GM18519 (cell line): Measurements from ENCODE around the gene GCGR.

ENCODE experiments used
- ATAC-seq: cut with Tn5 transposase; IDR thresholded peaks from one replicate; pipeline ENCODE4 v1.9.1; 2021; ENCODE audit warnings: mild to moderate bottlenecking, moderate library complexity; ENCODE audit not compliant: unreplicated experiment, low FRiP score

Gene GCGR

GRCh38 chr17:81803728-81804558 is at the start of gene GCGR:
Gene GCGR (plus strand): TSS chr17:81804150. CDS start chr17:81809019, 4,869 bp downstream.
- no peak for ATAC-seq

- no peak for ATAC-seq
Observed at GRCh38 chr17:81792675-81793615, 11.0 kb upstream of the GCGR start.

GRCh38 chr17:81794074-81794476 is 9.9 kb upstream of the GCGR start:
- ATAC-seq: no peak

- no peak for ATAC-seq
Observed at GRCh38 chr17:81794509-81794908, 9.4 kb upstream of the GCGR start.

- no peak for ATAC-seq
Observed at GRCh38 chr17:81801327-81801726, 2.6 kb upstream of the GCGR start.

- no peak for ATAC-seq
Observed at GRCh38 chr17:81802048-81802758, 1.7 kb upstream of the GCGR start.

- no peak for ATAC-seq
Observed at GRCh38 chr17:81802856-81803643, 900 bp upstream of the GCGR start.

GRCh38 chr17:81804559-81805399 is 829 bp downstream of the GCGR start:
- ATAC-seq: no peak

GRCh38 chr17:81805707-81806460 is 1.9 kb downstream of the GCGR start:
- no peak for ATAC-seq

- no peak for ATAC-seq
Observed at GRCh38 chr17:81806461-81807209, 2.7 kb downstream of the GCGR start.

GRCh38 chr17:81807210-81807719 is 3.3 kb downstream of the GCGR start:
- no peak for ATAC-seq

GRCh38 chr17:81807839-81808238 is 3.9 kb downstream of the GCGR start:
- no peak for ATAC-seq

GRCh38 chr17:81808778-81809555 is 5.0 kb downstream of the GCGR start:
- ATAC-seq: no peak

GRCh38 chr17:81809556-81809998 is 5.6 kb downstream of the GCGR start:
- ATAC-seq: no peak

GRCh38 chr17:81810476-81810875 is 6.5 kb downstream of the GCGR start:
- no peak for ATAC-seq

- ATAC-seq: no peak
Observed at GRCh38 chr17:81810892-81811704, 7.1 kb downstream of the GCGR start.
